GM21717 (cell line): ENCODE data around the gene WDR73.
"Not testable (repeated sequence)": the region's sequence is repeated elsewhere in the genome, so short reads cannot be mapped to it uniquely, and the experiment has no call there.

ENCODE experiments used
- ATAC-seq: cut with Tn5 transposase; IDR thresholded peaks from one replicate; pipeline ENCODE4 v1.9.1; 2021; ENCODE audit warnings: mild to moderate bottlenecking, moderate library complexity; ENCODE audit not compliant: unreplicated experiment

WDR73 gene

GRCh38 chr15:84653910-84654688 lies at the start of gene WDR73:
WDR73 (minus strand) TSS chr15:84654283; CDS start chr15:84654274, 9 bp downstream.
- ATAC-seq: peak; percentile 82

GRCh38 chr15:84703808-84704207 lies 49.7 kb upstream of the WDR73 start:
- no peak for ATAC-seq

GRCh38 chr15:84702961-84703482 lies 48.9 kb upstream of the WDR73 start:
- ATAC-seq: no peak

- ATAC-seq: no peak
Observed at GRCh38 chr15:84699538-84700191, 45.6 kb upstream of the WDR73 start.

GRCh38 chr15:84697236-84697990 lies 43.3 kb upstream of the WDR73 start:
- ATAC-seq: no peak

- no peak for ATAC-seq
Observed at GRCh38 chr15:84696757-84697156, 42.7 kb upstream of the WDR73 start.

GRCh38 chr15:84690342-84690741 lies 36.3 kb upstream of the WDR73 start:
- ATAC-seq: no peak

- ATAC-seq: no peak
Observed at GRCh38 chr15:84689858-84690257, 35.8 kb upstream of the WDR73 start.

- ATAC-seq: not testable (repeated sequence)
Observed at GRCh38 chr15:84686446-84686845, 32.4 kb upstream of the WDR73 start.

GRCh38 chr15:84685304-84685703 lies 31.2 kb upstream of the WDR73 start:
- ATAC-seq: no peak

- ATAC-seq: no peak
Observed at GRCh38 chr15:84684092-84684491, 30.0 kb upstream of the WDR73 start.

GRCh38 chr15:84681831-84682230 lies 27.7 kb upstream of the WDR73 start:
- no peak for ATAC-seq

- ATAC-seq: no peak
Observed at GRCh38 chr15:84671211-84671610, 17.1 kb upstream of the WDR73 start.

GRCh38 chr15:84669726-84670125 lies 15.6 kb upstream of the WDR73 start:
- ATAC-seq: no peak

GRCh38 chr15:84668221-84668982 lies 14.3 kb upstream of the WDR73 start:
- ATAC-seq: no peak

- ATAC-seq: no peak
Observed at GRCh38 chr15:84666373-84666772, 12.3 kb upstream of the WDR73 start.

- no peak for ATAC-seq
Observed at GRCh38 chr15:84661001-84661400, 6.9 kb upstream of the WDR73 start.

GRCh38 chr15:84659904-84660781 lies 6.1 kb upstream of the WDR73 start:
- ATAC-seq: no peak

- ATAC-seq: no peak
Observed at GRCh38 chr15:84658788-84659411, 4.8 kb upstream of the WDR73 start.
